GM19351 (cell line): ENCODE results near the gene DHH.
"Not testable (repeated sequence)": the region's sequence is repeated elsewhere in the genome, so short reads cannot be mapped to it uniquely, and the experiment has no call there.

ENCODE experiments used
- ATAC-seq: cut with Tn5 transposase; IDR thresholded peaks from one replicate; pipeline ENCODE4 v1.9.1; 2021; ENCODE audit warnings: mild to moderate bottlenecking, moderate library complexity; ENCODE audit not compliant: unreplicated experiment

The DHH gene

GRCh38 chr12:49094160-49094974 is at the start of gene DHH:
TSS of gene DHH (minus strand) at chr12:49094801. CDS start at chr12:49094512, 289 bp downstream.
- no peak for ATAC-seq

DNA sequence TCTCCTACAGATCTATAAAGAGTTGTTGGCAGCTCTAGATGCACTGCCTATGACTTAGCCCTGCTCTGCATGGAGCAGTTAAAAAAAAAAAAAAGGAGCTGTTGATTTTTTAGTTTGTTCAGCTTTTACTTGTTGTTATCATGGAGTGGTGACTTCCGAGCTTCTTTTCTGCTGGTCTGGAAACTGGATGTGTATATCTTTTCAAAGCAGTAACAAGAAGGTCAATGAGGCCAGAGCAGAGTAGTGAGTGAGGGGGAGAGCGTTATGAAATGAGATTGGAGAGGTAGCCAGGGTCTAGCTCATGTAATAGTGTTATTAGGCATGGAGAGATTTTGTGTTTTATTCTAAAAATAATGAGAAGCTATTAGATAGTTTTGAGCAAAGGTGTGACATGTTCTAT is 49.8 kb upstream of the DHH start:
- ATAC-seq, result no peak

- no peak for ATAC-seq
Measured at GRCh38 chr12:49138999-49139398, 44.4 kb upstream of the DHH start.

GRCh38 chr12:49138587-49138986 is 44.0 kb upstream of the DHH start:
- no peak for ATAC-seq

- no peak for ATAC-seq
Measured at GRCh38 chr12:49137476-49137875, 42.9 kb upstream of the DHH start.

- not testable (repeated sequence) for ATAC-seq
Measured at GRCh38 chr12:49136997-49137396, 42.4 kb upstream of the DHH start.

GRCh38 chr12:49133590-49133989 is 39.0 kb upstream of the DHH start:
- no peak for ATAC-seq

- no peak for ATAC-seq
Measured at GRCh38 chr12:49133014-49133413, 38.4 kb upstream of the DHH start.

- peak; percentile 5 for ATAC-seq
Measured at GRCh38 chr12:49131894-49132461, 37.4 kb upstream of the DHH start.

GRCh38 chr12:49131051-49131893 is 36.7 kb upstream of the DHH start, which contains the start of gene TUBA1B:
TSS of gene TUBA1B (minus strand) at chr12:49131395. CDS start at chr12:49131300, 95 bp downstream.
- peak; percentile 60 for ATAC-seq

DNA sequence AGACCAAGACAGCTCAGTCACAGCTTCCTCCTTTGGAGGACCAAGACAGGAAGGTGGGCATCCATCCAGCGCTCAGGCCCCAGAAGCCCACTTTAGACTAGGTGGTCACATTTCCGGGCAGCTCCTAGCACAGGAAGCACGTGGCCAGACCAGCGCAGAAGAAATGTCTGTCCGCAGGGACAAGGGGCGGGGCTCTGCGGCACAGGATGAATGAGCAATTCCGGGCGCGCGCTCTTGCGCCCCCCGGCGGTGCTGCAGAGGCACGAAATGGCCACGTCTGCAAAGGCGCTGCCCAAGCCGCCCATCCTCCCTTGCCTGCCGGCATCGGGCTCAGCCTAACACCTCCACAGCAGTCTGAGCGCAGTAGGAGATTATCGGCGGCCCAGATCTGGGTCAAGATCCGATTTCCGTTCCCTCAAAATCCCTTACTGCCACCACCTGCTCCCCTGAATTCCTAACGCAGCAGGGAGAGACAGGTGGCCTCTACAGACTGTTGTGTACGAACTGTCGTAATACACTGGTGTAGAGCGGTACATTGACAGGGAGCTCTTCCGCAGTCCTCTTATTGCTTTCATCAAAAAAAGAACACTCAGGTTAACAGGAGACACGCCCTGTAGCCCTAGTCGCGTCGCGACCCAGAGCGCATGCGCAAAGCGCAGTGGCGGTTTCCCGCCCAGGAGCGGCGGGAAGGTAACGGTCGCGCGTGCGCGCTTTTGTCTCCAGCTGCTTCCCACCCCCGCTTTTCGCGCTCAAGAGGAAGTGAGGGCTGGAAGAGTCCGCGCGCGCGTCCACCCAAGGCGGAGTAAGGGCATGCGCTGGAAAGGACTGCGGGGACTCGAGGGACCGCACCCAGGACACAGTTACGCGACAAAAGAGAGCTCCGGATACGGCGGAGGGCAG is 35.8 kb upstream of the DHH start:
- peak; percentile 59 for ATAC-seq

DNA sequence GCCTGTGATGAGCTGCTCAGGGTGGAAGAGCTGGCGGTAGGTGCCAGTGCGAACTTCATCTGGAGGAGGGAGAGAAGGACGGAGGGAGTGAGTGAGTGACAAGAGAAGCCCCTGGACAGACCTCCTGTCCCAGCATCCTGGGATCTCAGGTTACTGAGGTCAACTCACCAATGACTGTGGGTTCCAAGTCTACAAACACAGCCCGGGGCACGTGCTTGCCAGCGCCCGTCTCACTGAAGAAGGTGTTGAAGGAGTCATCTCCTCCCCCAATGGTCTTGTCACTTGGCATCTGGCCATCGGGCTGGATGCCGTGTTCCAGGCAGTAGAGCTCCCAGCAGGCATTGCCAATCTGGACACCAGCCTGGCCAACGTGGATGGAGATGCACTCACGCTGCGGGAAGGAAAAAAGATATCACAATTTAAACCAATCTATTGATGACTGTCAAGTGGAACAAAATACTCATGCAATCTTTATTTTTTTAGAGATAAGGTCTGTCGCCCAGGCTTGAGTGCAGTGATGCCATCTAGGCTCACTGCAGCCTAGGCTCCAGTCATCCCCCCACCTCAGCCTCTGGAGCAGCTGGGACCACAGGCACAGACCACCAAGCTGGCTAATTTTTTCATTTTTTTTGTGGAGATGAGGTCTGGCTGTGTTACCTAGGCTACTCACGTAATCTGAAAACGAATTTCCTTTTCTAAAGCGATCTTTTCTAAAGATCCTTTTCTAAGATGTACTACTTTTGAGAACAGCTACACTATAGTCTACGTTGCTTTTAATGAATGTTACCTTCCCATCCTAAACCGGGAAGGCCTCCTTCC is 34.9 kb upstream of the DHH start:
- no peak for ATAC-seq

- ATAC-seq, result not testable (repeated sequence)
Measured at GRCh38 chr12:49127971-49128370, 33.4 kb upstream of the DHH start.

- ATAC-seq, result no peak
Measured at GRCh38 chr12:49126852-49127763, 32.5 kb upstream of the DHH start.

- ATAC-seq, result no peak
Measured at GRCh38 chr12:49121047-49121696, 26.6 kb upstream of the DHH start.

GRCh38 chr12:49111206-49111605 is 16.6 kb upstream of the DHH start:
- ATAC-seq, result peak; percentile 1

DNA sequence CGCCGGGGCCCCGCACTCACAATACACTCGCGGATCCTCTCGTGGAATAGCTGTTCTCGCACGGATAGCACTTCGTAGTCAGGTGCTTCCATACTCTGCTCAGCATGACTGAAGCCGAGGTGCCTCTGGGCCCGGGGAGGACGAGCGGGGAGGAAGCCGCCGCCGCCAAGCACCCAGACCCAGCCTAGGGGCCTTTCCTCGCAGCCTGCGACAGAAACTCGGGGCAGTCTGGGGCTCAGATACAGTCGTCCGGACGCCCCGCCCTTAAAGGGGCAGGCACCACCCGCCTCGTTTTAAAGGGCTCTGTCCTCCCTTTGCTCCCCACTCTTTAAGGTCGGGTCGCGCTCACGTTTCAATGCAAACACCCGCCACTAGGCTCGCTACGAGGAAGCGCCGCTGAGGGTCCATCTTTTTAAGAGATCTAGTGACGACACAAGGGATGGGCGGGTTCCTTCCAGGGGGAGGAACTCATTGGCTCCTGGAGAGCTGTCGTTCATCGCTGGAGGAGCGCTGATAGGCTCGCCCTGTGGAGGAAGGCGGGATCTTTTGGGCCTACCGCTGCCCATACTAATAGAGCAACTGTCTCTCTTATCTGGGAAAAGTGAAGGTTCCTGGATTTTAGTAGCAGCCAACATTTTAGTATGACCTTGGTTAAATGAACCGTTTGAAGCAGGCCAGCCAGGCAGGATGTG is 16.0 kb upstream of the DHH start, which contains the start of gene LMBR1L:
Gene LMBR1L (minus strand): TSS at position 384 of the 692 bp plus-strand sequence. CDS start 292 bp downstream, at position 92.
- ATAC-seq, result peak; percentile 97
